AG04449 (cell line): ENCODE data around the gene ANKRD34B.

ENCODE experiments used
- CTCF ChIA-PET: fragments of 350-600 bp; formaldehyde crosslinking; extraction: SDS; loops from one replicate; lab custom pipeline; 2021; ENCODE audit warnings: antibody characterized with exemption; lab: Yijun Ruan, JAX
- POLR2A ChIA-PET: fragments of 400-600, 350-600 bp; formaldehyde crosslinking; extraction: SDS; loops from one replicate; lab custom pipeline; 2020; ENCODE audit warnings: antibody characterized with exemption, inconsistent platforms; lab: Yijun Ruan, JAX
- DNase-seq: peaks from one replicate; pipeline ENCODE4 v3.0.0-alpha.2; 2010; ENCODE audit warnings: low read depth, low spot score
- H3K4me3 ChIP-seq: 2 replicates; pipeline ENCODE4 v1.5.1; 2011; ENCODE audit warnings: low read depth, mild to moderate bottlenecking, control low read depth, low read length
- CTCF ChIP-seq: IDR thresholded peaks from one replicate; pipeline ENCODE4 v1.5.1; 2011; ENCODE audit warnings: mild to moderate bottlenecking, moderate library complexity, low read length, control low read depth, inconsistent platforms; ENCODE audit not compliant: insufficient read depth; ENCODE audit errors: missing control alignments

ANKRD34B gene

GRCh38 chr5:80569961-80570786 is at the start of gene ANKRD34B:
Gene ANKRD34B (minus strand): TSS chr5:80570280. CDS start chr5:80560019, 10,261 bp downstream.
- POLR2A ChIA-PET = no interaction called here
- H3K4me3 ChIP-seq = peak within 1 kb of the TSS; percentile 40
- TF ChIP-seq CTCF = no peak
- CTCF ChIA-PET = no interaction called here
- no peak for DNase-seq

- no peak for DNase-seq
- ChIA-PET CTCF (no interaction called here), POLR2A (no interaction called here)
- no peak for TF ChIP-seq CTCF
- H3K4me3 ChIP-seq = no peak overlapping the region
Measured at GRCh38 chr5:80619086-80619485, 49.0 kb upstream of the ANKRD34B start.

GRCh38 chr5:80618438-80618837 is 48.4 kb upstream of the ANKRD34B start:
- CTCF ChIA-PET = no interaction called here

GRCh38 chr5:80615266-80615914 is 45.3 kb upstream of the ANKRD34B start:
- DNase-seq = no peak
- no peak overlapping the region for H3K4me3 ChIP-seq
- no peak for TF ChIP-seq CTCF
- CTCF ChIA-PET = no interaction called here
- POLR2A ChIA-PET = no interaction called here

More at GRCh38 chr5:80618438-80618837, 48.4 kb upstream of the ANKRD34B start:
- no peak for DNase-seq
- no peak for TF ChIP-seq CTCF
- no peak overlapping the region for H3K4me3 ChIP-seq
- POLR2A ChIA-PET = no interaction called here

GRCh38 chr5:80609692-80610091 is 39.6 kb upstream of the ANKRD34B start:
- DNase-seq = no peak
- POLR2A ChIA-PET = no interaction called here
- CTCF ChIA-PET = no interaction called here
- TF ChIP-seq CTCF = no peak
- no peak overlapping the region for H3K4me3 ChIP-seq

GRCh38 chr5:80608731-80609130 is 38.7 kb upstream of the ANKRD34B start:
- POLR2A ChIA-PET = no interaction called here
- TF ChIP-seq CTCF = no peak
- no peak for DNase-seq
- H3K4me3 ChIP-seq = no peak overlapping the region
- CTCF ChIA-PET = no interaction called here
